K562 (cell line): ENCODE measurements around the gene DNAJA1. TPM values are rescaled to one million over a fixed set of nuclear protein-coding genes. Genes with fewer than 3 reads are reported as not detected.
A peak's percentile ranks its signal among the peaks of the same experiment; 100 is the strongest.

Source experiments
- CHD1 ChIP-seq: fragments of 200-600 bp; sonication (generic); IDR thresholded peaks from one replicate; pipeline ENCODE4 v1.6.1; 2012; ENCODE audit warnings: mild to moderate bottlenecking, moderate library complexity, low read length, inconsistent platforms
- HIVEP1 ChIP-seq: fragments of 250-450 bp; sonication (Bioruptor Pico); IDR thresholded peaks from 2 replicates; pipeline ENCODE4 v1.4.0; 2020; ENCODE audit warnings: mild to moderate bottlenecking
- MECOM ChIP-seq: fragments of 250-450 bp; sonication (Bioruptor Pico); IDR thresholded peaks from 2 replicates; pipeline ENCODE4 v1.8.0; 2022; ENCODE audit warnings: inconsistent platforms
- ZNF75A ChIP-seq: fragments of 450-650 bp; formaldehyde crosslinking; IDR thresholded peaks from 2 replicates; pipeline ENCODE4 v1.4.0; 2020; ENCODE audit warnings: mild to moderate bottlenecking
- ZNF77 ChIP-seq: fragments of 250-450 bp; sonication (Bioruptor Pico); IDR thresholded peaks from 2 replicates; pipeline ENCODE4 v1.5.0; 2020
- polyA plus RNA-seq, 8 experiments: library from polyadenylated mRNA; depleted of rRNA in 4 of 8; stranded (reverse) in 5 of 8; unstranded in 3 of 8; fragments of >200 nt; fragmentation: Nextera tagmentation in 2 of 8; fragmentation: Illumina TruSeq in 1 of 8; extraction: Ambion mirVana in 2 of 8; extraction: Trizol in 1 of 8; gene quantifications; 2 replicates each; pipeline versions ENCODE4 v1.2.1 to v1.2.3, GENCODE V29; 2011 to 2014; ENCODE audit warnings: inconsistent platforms in 1 of 8, missing spikeins in 1 of 8
- total RNA-seq, 7 experiments: library from RNA; depleted of rRNA in 6 of 7; stranded (reverse); fragments of >200 nt in 6 of 7; fragmentation: Illumina TruSeq in 2 of 7; extraction: Trizol in 2 of 7; gene quantifications; 2 replicates each; pipeline versions ENCODE4 v1.2.1 to v1.2.3, GENCODE V29; 2011 to 2021; ENCODE audit warnings: low replicate concordance in 1 of 7
- TF ChIP-seq, protein P1 (sequence below): fragments of 450-650 bp; formaldehyde crosslinking; IDR thresholded peaks from 2 replicates; pipeline ENCODE4 v1.4.0; 2022; ENCODE audit warnings: missing genetic modification characterization
- TF ChIP-seq, protein P2 (sequence below): fragments of 450-650 bp; formaldehyde crosslinking; IDR thresholded peaks from 2 replicates; pipeline ENCODE4 v1.4.0; 2020; ENCODE audit warnings: mild to moderate bottlenecking, moderate library complexity
- TF ChIP-seq, protein P3 (sequence below): fragments of 150-350 bp; IDR thresholded peaks from 2 replicates; pipeline ENCODE4 v1.6.1; 2014; ENCODE audit warnings: low read depth, mild to moderate bottlenecking, low read length, borderline replicate concordance
- TF ChIP-seq, protein P4 (sequence below): fragments of 250-450 bp; sonication (Bioruptor Pico); IDR thresholded peaks from 2 replicates; pipeline ENCODE4 v1.8.0; 2022; ENCODE audit warnings: inconsistent platforms, mild to moderate bottlenecking, moderate library complexity, borderline replicate concordance

Gene DNAJA1
- total and polyA plus RNA-seq, 9 of the 15 experiments (the other 6 are each of a cell fraction or from before 2014, with no cell fraction given) = 109 to 359 (median 175) TPM

DNA sequence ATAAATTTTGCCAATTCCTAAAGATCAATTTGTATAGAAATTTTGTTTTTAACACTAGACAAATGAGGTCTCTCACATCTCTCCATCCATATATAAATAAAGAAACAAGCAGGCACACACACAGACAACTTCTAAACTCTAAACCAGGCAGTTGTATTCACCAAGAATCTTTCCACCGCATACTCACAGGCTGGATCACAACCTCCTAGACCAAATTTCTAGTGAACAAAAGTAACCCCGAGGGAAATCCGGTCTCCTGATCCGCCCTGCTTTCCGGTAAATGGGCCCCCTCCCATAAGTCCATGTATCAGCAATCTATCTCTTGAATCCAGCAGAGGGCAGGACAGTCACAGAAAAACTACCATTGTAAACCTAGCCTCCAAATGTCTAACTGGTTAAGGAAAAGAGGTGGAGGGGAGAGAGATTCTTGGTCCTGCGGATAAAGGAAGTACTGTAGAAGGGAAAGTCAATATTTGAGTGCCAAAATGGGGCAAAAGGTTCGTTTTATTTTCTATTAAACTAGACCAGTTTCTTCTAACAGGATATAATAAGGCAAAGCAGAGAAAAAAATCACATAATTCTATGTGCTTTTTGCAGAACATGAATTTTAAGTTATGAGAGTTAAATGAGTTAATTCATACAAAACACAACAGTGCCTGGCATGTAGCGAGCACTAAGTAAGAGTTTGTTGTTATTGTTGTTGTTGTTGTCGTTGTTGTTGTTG, 56.2 kb downstream of the DNAJA1 start (continued):
- TF ChIP-seq CHD1 (no peak), HIVEP1 (CRISPR knock-in tag) (no peak), ZNF77 (CRISPR knock-in tag) (no peak), MECOM (no peak), ZNF75A (no peak)
- TF ChIP-seq, protein P1, sequence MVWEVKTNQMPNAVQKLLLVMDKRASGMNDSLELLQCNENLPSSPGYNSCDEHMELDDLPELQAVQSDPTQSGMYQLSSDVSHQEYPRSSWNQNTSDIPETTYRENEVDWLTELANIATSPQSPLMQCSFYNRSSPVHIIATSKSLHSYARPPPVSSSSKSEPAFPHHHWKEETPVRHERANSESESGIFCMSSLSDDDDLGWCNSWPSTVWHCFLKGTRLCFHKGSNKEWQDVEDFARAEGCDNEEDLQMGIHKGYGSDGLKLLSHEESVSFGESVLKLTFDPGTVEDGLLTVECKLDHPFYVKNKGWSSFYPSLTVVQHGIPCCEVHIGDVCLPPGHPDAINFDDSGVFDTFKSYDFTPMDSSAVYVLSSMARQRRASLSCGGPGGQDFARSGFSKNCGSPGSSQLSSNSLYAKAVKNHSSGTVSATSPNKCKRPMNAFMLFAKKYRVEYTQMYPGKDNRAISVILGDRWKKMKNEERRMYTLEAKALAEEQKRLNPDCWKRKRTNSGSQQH (CRISPR knock-in tag) = no peak
- TF ChIP-seq, protein P2, sequence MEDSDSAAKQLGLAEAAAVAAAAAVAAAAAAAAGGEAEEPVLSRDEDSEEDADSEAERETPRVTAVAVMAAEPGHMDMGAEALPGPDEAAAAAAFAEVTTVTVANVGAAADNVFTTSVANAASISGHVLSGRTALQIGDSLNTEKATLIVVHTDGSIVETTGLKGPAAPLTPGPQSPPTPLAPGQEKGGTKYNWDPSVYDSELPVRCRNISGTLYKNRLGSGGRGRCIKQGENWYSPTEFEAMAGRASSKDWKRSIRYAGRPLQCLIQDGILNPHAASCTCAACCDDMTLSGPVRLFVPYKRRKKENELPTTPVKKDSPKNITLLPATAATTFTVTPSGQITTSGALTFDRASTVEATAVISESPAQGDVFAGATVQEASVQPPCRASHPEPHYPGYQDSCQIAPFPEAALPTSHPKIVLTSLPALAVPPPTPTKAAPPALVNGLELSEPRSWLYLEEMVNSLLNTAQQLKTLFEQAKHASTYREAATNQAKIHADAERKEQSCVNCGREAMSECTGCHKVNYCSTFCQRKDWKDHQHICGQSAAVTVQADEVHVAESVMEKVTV (CRISPR knock-in tag) = peak; percentile 86
- TF ChIP-seq, protein P3, sequence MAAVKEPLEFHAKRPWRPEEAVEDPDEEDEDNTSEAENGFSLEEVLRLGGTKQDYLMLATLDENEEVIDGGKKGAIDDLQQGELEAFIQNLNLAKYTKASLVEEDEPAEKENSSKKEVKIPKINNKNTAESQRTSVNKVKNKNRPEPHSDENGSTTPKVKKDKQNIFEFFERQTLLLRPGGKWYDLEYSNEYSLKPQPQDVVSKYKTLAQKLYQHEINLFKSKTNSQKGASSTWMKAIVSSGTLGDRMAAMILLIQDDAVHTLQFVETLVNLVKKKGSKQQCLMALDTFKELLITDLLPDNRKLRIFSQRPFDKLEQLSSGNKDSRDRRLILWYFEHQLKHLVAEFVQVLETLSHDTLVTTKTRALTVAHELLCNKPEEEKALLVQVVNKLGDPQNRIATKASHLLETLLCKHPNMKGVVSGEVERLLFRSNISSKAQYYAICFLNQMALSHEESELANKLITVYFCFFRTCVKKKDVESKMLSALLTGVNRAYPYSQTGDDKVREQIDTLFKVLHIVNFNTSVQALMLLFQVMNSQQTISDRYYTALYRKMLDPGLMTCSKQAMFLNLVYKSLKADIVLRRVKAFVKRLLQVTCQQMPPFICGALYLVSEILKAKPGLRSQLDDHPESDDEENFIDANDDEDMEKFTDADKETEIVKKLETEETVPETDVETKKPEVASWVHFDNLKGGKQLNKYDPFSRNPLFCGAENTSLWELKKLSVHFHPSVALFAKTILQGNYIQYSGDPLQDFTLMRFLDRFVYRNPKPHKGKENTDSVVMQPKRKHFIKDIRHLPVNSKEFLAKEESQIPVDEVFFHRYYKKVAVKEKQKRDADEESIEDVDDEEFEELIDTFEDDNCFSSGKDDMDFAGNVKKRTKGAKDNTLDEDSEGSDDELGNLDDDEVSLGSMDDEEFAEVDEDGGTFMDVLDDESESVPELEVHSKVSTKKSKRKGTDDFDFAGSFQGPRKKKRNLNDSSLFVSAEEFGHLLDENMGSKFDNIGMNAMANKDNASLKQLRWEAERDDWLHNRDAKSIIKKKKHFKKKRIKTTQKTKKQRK = no peak
- TF ChIP-seq, protein P4, sequence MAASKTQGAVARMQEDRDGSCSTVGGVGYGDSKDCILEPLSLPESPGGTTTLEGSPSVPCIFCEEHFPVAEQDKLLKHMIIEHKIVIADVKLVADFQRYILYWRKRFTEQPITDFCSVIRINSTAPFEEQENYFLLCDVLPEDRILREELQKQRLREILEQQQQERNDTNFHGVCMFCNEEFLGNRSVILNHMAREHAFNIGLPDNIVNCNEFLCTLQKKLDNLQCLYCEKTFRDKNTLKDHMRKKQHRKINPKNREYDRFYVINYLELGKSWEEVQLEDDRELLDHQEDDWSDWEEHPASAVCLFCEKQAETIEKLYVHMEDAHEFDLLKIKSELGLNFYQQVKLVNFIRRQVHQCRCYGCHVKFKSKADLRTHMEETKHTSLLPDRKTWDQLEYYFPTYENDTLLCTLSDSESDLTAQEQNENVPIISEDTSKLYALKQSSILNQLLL (CRISPR knock-in tag) = no peak
